Stimulated activated CD4-positive, alpha-beta T cell treated with anti-CD3 and anti-CD28 coated beads, Interleukin-12 subunit alpha, Interleukin-12 subunit beta, amount 100 ng/mL, for 48 hours (primary cell): ENCODE measurements around the gene C16orf74.
A peak's percentile ranks its signal among the peaks of the same experiment; 100 is the strongest.

Experiments used
- DNase-seq, 3 donors: peaks; one replicate each; pipeline ENCODE4 v3.0.0-alpha.2; 2020; ENCODE audit warnings: low read depth in 2 of 3, low spot score in 1 of 3

Gene C16orf74

GRCh38 chr16:85718682-85719081 lies 32.2 kb downstream of the C16orf74 start:
- no peak for DNase-seq

- DNase-seq, result no peak
These were observed 32.8 kb downstream of the C16orf74 start for GRCh38 chr16:85718153-85718477.

- peak; percentile 39 to 77 (median 51) for DNase-seq
These were observed 33.3 kb downstream of the C16orf74 start for GRCh38 chr16:85717393-85718152.

- no peak for DNase-seq
These were observed 34.2 kb downstream of the C16orf74 start for GRCh38 chr16:85716680-85717038.

- no peak for DNase-seq
These were observed 34.7 kb downstream of the C16orf74 start for GRCh38 chr16:85716022-85716679.

GRCh38 chr16:85715169-85716021 lies 35.5 kb downstream of the C16orf74 start:
- DNase-seq, result no peak

- no peak for DNase-seq
These were observed 38.1 kb downstream of the C16orf74 start for GRCh38 chr16:85712801-85713200.

GRCh38 chr16:85711982-85712587 lies 38.8 kb downstream of the C16orf74 start:
- no peak for DNase-seq

- DNase-seq, result no peak
These were observed 40.2 kb downstream of the C16orf74 start for GRCh38 chr16:85710732-85711131.

GRCh38 chr16:85709766-85710585 lies 40.9 kb downstream of the C16orf74 start:
- no peak for DNase-seq

- no peak for DNase-seq
These were observed 42.6 kb downstream of the C16orf74 start for GRCh38 chr16:85708338-85708737.

GRCh38 chr16:85707528-85708095 lies 43.3 kb downstream of the C16orf74 start:
- DNase-seq, result no peak

- DNase-seq, result no peak
These were observed 44.4 kb downstream of the C16orf74 start for GRCh38 chr16:85706449-85707034.

GRCh38 chr16:85704900-85705846 lies 45.7 kb downstream of the C16orf74 start:
- DNase-seq, result no peak

GRCh38 chr16:85704011-85704410 lies 46.9 kb downstream of the C16orf74 start:
- no peak for DNase-seq

GRCh38 chr16:85699628-85700027 lies 51.3 kb downstream of the C16orf74 start:
- no peak for DNase-seq

GRCh38 chr16:85698935-85699558 lies 51.8 kb downstream of the C16orf74 start:
- no peak for DNase-seq

GRCh38 chr16:85698459-85698891 lies 52.4 kb downstream of the C16orf74 start:
- no peak for DNase-seq
